NCI-H1092 (cell line): Measurements from ENCODE around the gene RASGRP3.

Source experiments
- DNase-seq: peaks from one replicate; lab custom pipeline; 2025; lab: John Stamatoyannopoulos, UW

Gene RASGRP3

GRCh38 chr2:33492399-33493134 lies 16.1 kb downstream of the RASGRP3 start:
- no peak for DNase-seq

- DNase-seq, result no peak
Observed at GRCh38 chr2:33494155-33494779, 17.8 kb downstream of the RASGRP3 start.

- no peak for DNase-seq
Observed at GRCh38 chr2:33494877-33495641, 18.6 kb downstream of the RASGRP3 start.

GRCh38 chr2:33495683-33496082 lies 19.2 kb downstream of the RASGRP3 start:
- DNase-seq, result no peak

- DNase-seq, result no peak
Observed at GRCh38 chr2:33496150-33496549, 19.7 kb downstream of the RASGRP3 start.

GRCh38 chr2:33496726-33497125 lies 20.3 kb downstream of the RASGRP3 start:
- no peak for DNase-seq

GRCh38 chr2:33497221-33497650 lies 20.8 kb downstream of the RASGRP3 start:
- DNase-seq, result no peak

- DNase-seq, result no peak
Observed at GRCh38 chr2:33498291-33498956, 22.0 kb downstream of the RASGRP3 start.

- no peak for DNase-seq
Observed at GRCh38 chr2:33500177-33500576, 23.7 kb downstream of the RASGRP3 start.

- no peak for DNase-seq
Observed at GRCh38 chr2:33502025-33502424, 25.6 kb downstream of the RASGRP3 start.

GRCh38 chr2:33503002-33503401 lies 26.6 kb downstream of the RASGRP3 start:
- no peak for DNase-seq

- no peak for DNase-seq
Observed at GRCh38 chr2:33505966-33506365, 29.5 kb downstream of the RASGRP3 start.

GRCh38 chr2:33509908-33510585 lies 33.6 kb downstream of the RASGRP3 start:
- no peak for DNase-seq

- DNase-seq, result no peak
Observed at GRCh38 chr2:33510586-33510968, 34.1 kb downstream of the RASGRP3 start.

GRCh38 chr2:33511141-33511540 lies 34.7 kb downstream of the RASGRP3 start:
- no peak for DNase-seq

GRCh38 chr2:33512112-33512511 lies 35.7 kb downstream of the RASGRP3 start:
- no peak for DNase-seq

GRCh38 chr2:33513480-33513879 lies 37.0 kb downstream of the RASGRP3 start:
- no peak for DNase-seq

- DNase-seq, result no peak
Observed at GRCh38 chr2:33516456-33516995, 40.1 kb downstream of the RASGRP3 start.

GRCh38 chr2:33518200-33518599 lies 41.8 kb downstream of the RASGRP3 start:
- DNase-seq, result no peak

GRCh38 chr2:33518929-33519328 lies 42.5 kb downstream of the RASGRP3 start:
- DNase-seq, result no peak

GRCh38 chr2:33521791-33522281 lies 45.4 kb downstream of the RASGRP3 start:
- no peak for DNase-seq
